IgD-negative memory B cell (primary cell): ENCODE measurements around the gene DNM3. TPM values are rescaled to one million over a fixed set of nuclear protein-coding genes. Genes with fewer than 3 reads are reported as not detected.

Experiments used
- H3K27ac Mint-ChIP-seq, 3 donors: one replicate each; pipeline ENCODE4 v1.8.0; 2020 to 2022; ENCODE audit warnings: mild to moderate bottlenecking in 3 of 3, mixed read lengths in 3 of 3, moderate library complexity in 1 of 3
- H3K27me3 Mint-ChIP-seq: one replicate; pipeline ENCODE4 v1.8.0; 2021; ENCODE audit warnings: mixed read lengths
- H3K36me3 Mint-ChIP-seq: one replicate; pipeline ENCODE4 v1.8.0; 2020; ENCODE audit warnings: mild to moderate bottlenecking, mixed read lengths
- H3K4me1 Mint-ChIP-seq, 3 donors: one replicate each; pipeline ENCODE4 v1.8.0; 2020 to 2022; ENCODE audit warnings: mixed read lengths in 3 of 3, mild to moderate bottlenecking in 1 of 3
- H3K4me3 Mint-ChIP-seq, 4 donors: one replicate each; pipeline ENCODE4 v1.8.0; 2020 to 2022; ENCODE audit warnings: mild to moderate bottlenecking in 4 of 4, mixed read lengths in 4 of 4, moderate library complexity in 3 of 4
- H3K9me3 Mint-ChIP-seq, 3 donors: one replicate each; pipeline ENCODE4 v1.8.0; 2020 to 2021; ENCODE audit warnings: mixed read lengths in 3 of 3, mild to moderate bottlenecking in 1 of 3
- polyA plus RNA-seq: library from polyadenylated mRNA; unstranded; fragments of 300-500 nt; fragmentation: Illumina TruSeq; gene quantifications from one replicate; pipeline ENCODE4 v1.2.3, GENCODE V29; 2021

The DNM3 gene
- polyA plus RNA-seq, 1 donor from 2014 or later, result 0.39 TPM

- peaks cover 51 to 66% (median 60%) of the 10 kb centered on the region in 3 donors for H3K4me1 Mint-ChIP-seq
Measured at GRCh38 chr1:172343240-172344160, 502.2 kb downstream of the DNM3 start.

GRCh38 chr1:172344444-172344843 is 503.1 kb downstream of the DNM3 start:
- Mint-ChIP-seq H3K4me3 (peak overlapping the region in 2 of 4 donors; percentile 26 to 89), H3K27me3 (no peaks in the 10 kb centered on the region), H3K4me1 (peaks cover 46 to 57% (median 55%) of the 10 kb centered on the region in 3 donors), H3K9me3 (peaks cover 6 to 28% (median 11%) of the 10 kb centered on the region in 3 donors), H3K36me3 (peaks cover 3% of the 10 kb centered on the region), H3K27ac (peak overlapping the region; percentile 0 to 91 (median 19))

More at GRCh38 chr1:172343240-172344160, 502.2 kb downstream of the DNM3 start:
- peak overlapping the region; percentile 21 to 89 (median 58) for H3K4me3 Mint-ChIP-seq
- H3K27me3 Mint-ChIP-seq, result no peaks in the 10 kb centered on the region
- peak overlapping the region; percentile 0 to 91 (median 19) for H3K27ac Mint-ChIP-seq
- peaks cover 6 to 28% (median 11%) of the 10 kb centered on the region in 3 donors for H3K9me3 Mint-ChIP-seq
- peaks cover 3% of the 10 kb centered on the region for H3K36me3 Mint-ChIP-seq

GRCh38 chr1:172345077-172345476 is 503.8 kb downstream of the DNM3 start:
- H3K9me3 Mint-ChIP-seq, result peaks cover 4 to 28% (median 11%) of the 10 kb centered on the region in 3 donors
- peaks cover 2% of the 10 kb centered on the region for H3K36me3 Mint-ChIP-seq
- H3K4me1 Mint-ChIP-seq, result peaks cover 43 to 51% (median 49%) of the 10 kb centered on the region in 3 donors
- H3K27me3 Mint-ChIP-seq, result no peaks in the 10 kb centered on the region
- no peak overlapping the region for H3K4me3 Mint-ChIP-seq
- peak overlapping the region in 2 of 3 donors; percentile 19 to 91 for H3K27ac Mint-ChIP-seq

- Mint-ChIP-seq H3K9me3 (peaks cover 4 to 28% (median 11%) of the 10 kb centered on the region in 3 donors), H3K4me3 (no peak overlapping the region), H3K27me3 (no peaks in the 10 kb centered on the region), H3K27ac (no peak overlapping the region), H3K4me1 (peaks cover 23 to 37% (median 31%) of the 10 kb centered on the region in 3 donors), H3K36me3 (peaks cover 2% of the 10 kb centered on the region)
Measured at GRCh38 chr1:172347416-172347815, 506.1 kb downstream of the DNM3 start.

GRCh38 chr1:172350856-172351255 is 509.6 kb downstream of the DNM3 start:
- H3K36me3 Mint-ChIP-seq, result peaks cover 2% of the 10 kb centered on the region

GRCh38 chr1:172351346-172351745 is 510.0 kb downstream of the DNM3 start:
- peaks cover 2% of the 10 kb centered on the region for H3K36me3 Mint-ChIP-seq

More at GRCh38 chr1:172350856-172351255, 509.6 kb downstream of the DNM3 start:
- H3K4me1 Mint-ChIP-seq, result peaks cover 21 to 32% (median 22%) of the 10 kb centered on the region in 3 donors
- no peaks in the 10 kb centered on the region for H3K27me3 Mint-ChIP-seq
- no peak overlapping the region for H3K4me3 Mint-ChIP-seq
- H3K9me3 Mint-ChIP-seq, result peaks cover 6 to 25% (median 11%) of the 10 kb centered on the region in 3 donors
- H3K27ac Mint-ChIP-seq, result no peak overlapping the region

GRCh38 chr1:172351754-172352161 is 510.5 kb downstream of the DNM3 start:
- peak overlapping the region in 1 of 3 donors; percentile 59 for H3K27ac Mint-ChIP-seq
- H3K27me3 Mint-ChIP-seq, result no peaks in the 10 kb centered on the region
- peaks cover 24 to 38% (median 24%) of the 10 kb centered on the region in 3 donors for H3K4me1 Mint-ChIP-seq
- no peaks in the 10 kb centered on the region for H3K36me3 Mint-ChIP-seq
- peaks cover 4 to 17% (median 9%) of the 10 kb centered on the region in 3 donors for H3K9me3 Mint-ChIP-seq
- H3K4me3 Mint-ChIP-seq, result no peak overlapping the region

More at GRCh38 chr1:172351346-172351745, 510.0 kb downstream of the DNM3 start:
- no peaks in the 10 kb centered on the region for H3K27me3 Mint-ChIP-seq
- no peak overlapping the region for H3K4me3 Mint-ChIP-seq
- H3K4me1 Mint-ChIP-seq, result peaks cover 21 to 34% (median 22%) of the 10 kb centered on the region in 3 donors
- peaks cover 4 to 21% (median 9%) of the 10 kb centered on the region in 3 donors for H3K9me3 Mint-ChIP-seq
- H3K27ac Mint-ChIP-seq, result no peak overlapping the region

- Mint-ChIP-seq H3K4me1 (peaks cover 28 to 45% (median 30%) of the 10 kb centered on the region in 3 donors), H3K27me3 (no peaks in the 10 kb centered on the region), H3K4me3 (no peak overlapping the region)
Measured at GRCh38 chr1:172352435-172352834, 511.1 kb downstream of the DNM3 start.

GRCh38 chr1:172354291-172355274 is 513.3 kb downstream of the DNM3 start:
- Mint-ChIP-seq H3K27me3 (no peaks in the 10 kb centered on the region), H3K36me3 (no peaks in the 10 kb centered on the region), H3K4me3 (peak overlapping the region; percentile 49 to 73 (median 64)), H3K27ac (peak overlapping the region; percentile 87 to 95 (median 90)), H3K9me3 (peaks cover 0 to 2% (median 0%) of the 10 kb centered on the region in 3 donors), H3K4me1 (peaks cover 46 to 63% (median 49%) of the 10 kb centered on the region in 3 donors)

More at GRCh38 chr1:172352435-172352834, 511.1 kb downstream of the DNM3 start:
- Mint-ChIP-seq H3K27ac (no peak overlapping the region), H3K9me3 (peaks cover 4 to 10% (median 5%) of the 10 kb centered on the region in 3 donors), H3K36me3 (no peaks in the 10 kb centered on the region)

GRCh38 chr1:172356620-172357019 is 515.3 kb downstream of the DNM3 start:
- peak overlapping the region in 3 of 4 donors; percentile 7 to 34 (median 30) for H3K4me3 Mint-ChIP-seq
- no peaks in the 10 kb centered on the region for H3K27me3 Mint-ChIP-seq
- H3K27ac Mint-ChIP-seq, result peak overlapping the region; percentile 53 to 95 (median 70)
- peaks cover 44 to 76% (median 57%) of the 10 kb centered on the region in 3 donors for H3K4me1 Mint-ChIP-seq
- peaks cover 0 to 2% (median 0%) of the 10 kb centered on the region in 3 donors for H3K9me3 Mint-ChIP-seq
- no peaks in the 10 kb centered on the region for H3K36me3 Mint-ChIP-seq

- no peaks in the 10 kb centered on the region for H3K27me3 Mint-ChIP-seq
- peak overlapping the region; percentile 14 to 87 (median 76) for H3K4me3 Mint-ChIP-seq
- peak overlapping the region; percentile 95 to 99 (median 98) for H3K27ac Mint-ChIP-seq
- H3K9me3 Mint-ChIP-seq, result peaks cover 0 to 2% (median 0%) of the 10 kb centered on the region in 3 donors
- no peaks in the 10 kb centered on the region for H3K36me3 Mint-ChIP-seq
- peaks cover 44 to 70% (median 54%) of the 10 kb centered on the region in 3 donors for H3K4me1 Mint-ChIP-seq
Measured at GRCh38 chr1:172357753-172358385, 516.6 kb downstream of the DNM3 start.

GRCh38 chr1:172359491-172359999 is 518.2 kb downstream of the DNM3 start:
- no peaks in the 10 kb centered on the region for H3K9me3 Mint-ChIP-seq
- H3K36me3 Mint-ChIP-seq, result no peaks in the 10 kb centered on the region
- H3K27me3 Mint-ChIP-seq, result no peaks in the 10 kb centered on the region
- peak overlapping the region; percentile 95 to 99 (median 98) for H3K27ac Mint-ChIP-seq
- peak overlapping the region in 3 of 4 donors; percentile 72 to 87 (median 79) for H3K4me3 Mint-ChIP-seq
- H3K4me1 Mint-ChIP-seq, result peaks cover 37 to 58% (median 45%) of the 10 kb centered on the region in 3 donors

- H3K4me1 Mint-ChIP-seq, result peaks cover 31 to 50% (median 38%) of the 10 kb centered on the region in 3 donors
- H3K36me3 Mint-ChIP-seq, result no peaks in the 10 kb centered on the region
Measured at GRCh38 chr1:172360511-172360910, 519.2 kb downstream of the DNM3 start.

More at GRCh38 chr1:172360511-172360910, 519.2 kb downstream of the DNM3 start:
- H3K9me3 Mint-ChIP-seq, result peaks cover 0 to 4% (median 0%) of the 10 kb centered on the region in 3 donors
- peak overlapping the region in 2 of 4 donors; percentile 35 to 75 for H3K4me3 Mint-ChIP-seq
- H3K27me3 Mint-ChIP-seq, result no peaks in the 10 kb centered on the region
- peak overlapping the region in 2 of 3 donors; percentile 55 to 87 for H3K27ac Mint-ChIP-seq
